Measurements from ENCODE around the gene FRMD8. TPM values are rescaled to one million over a fixed set of nuclear protein-coding genes. Genes with fewer than 3 reads are reported as not detected.

FRMD8 gene
- total and polyA plus RNA-seq, 9 of the 15 experiments (the other 6 are each of a cell fraction or from before 2014, with no cell fraction given) = 4.5 to 54.5 (median 15.8) TPM

GRCh38 chr11:65354265-65355012 is 32.0 kb upstream of the FRMD8 start, which contains the start of gene TIGD3 (continued):
- TF ChIP-seq SFPQ (IDR thresholded peaks at IDR 0.05; ENCODE audit: low read depth, low read length) (no peak), SREBF1 (IDR thresholded peaks at IDR 0.05; ENCODE audit: borderline replicate concordance, low read depth, low read length) (no peak), ZNF407 (IDR thresholded peaks at IDR 0.05; ENCODE audit: low read depth) (no peak), HLTF (IDR thresholded peaks at IDR 0.05) (no peak), POLR2H (tag; IDR thresholded peaks at IDR 0.05; ENCODE audit: low read depth) (no peak), ZKSCAN3 (CRISPR knock-in tag; IDR thresholded peaks at IDR 0.05) (no peak), EP300 (IDR thresholded peaks at IDR 0.05; ENCODE audit: low read length) (no peak), LCOR (CRISPR knock-in tag; IDR thresholded peaks at IDR 0.05) (no peak), ZNF584 (CRISPR knock-in tag; IDR thresholded peaks at IDR 0.05; ENCODE audit: low read depth) (no peak), GTF2F1 (IDR thresholded peaks at IDR 0.05; ENCODE audit: low read depth, low read length) (no peak), SPI1 (IDR thresholded peaks at IDR 0.05; ENCODE audit: borderline replicate concordance, low read depth, low read length) (peak; percentile 49; the same call in 1 of the 2 replicates), BRF1 (IDR thresholded peaks at IDR 0.05; ENCODE audit: borderline replicate concordance, extremely low read depth, insufficient read length) (no peak), ZNF121 (CRISPR knock-in tag; conservative IDR thresholded peaks at IDR 0.05) (no peak), CHD4 (IDR thresholded peaks at IDR 0.05; ENCODE audit: insufficient read depth, insufficient replicate concordance, low read depth, low read length, poor library complexity, severe bottlenecking) (no peak), SMARCA5 (IDR thresholded peaks at IDR 0.05) (no peak), BDP1 (IDR thresholded peaks at IDR 0.05; ENCODE audit: insufficient read depth, insufficient read length) (no peak), HDAC1 (IDR thresholded peaks at IDR 0.05) (peak in 1 of 2 experiments; percentile 70; a peak in 2 of 4 replicates), SAP30 (IDR thresholded peaks at IDR 0.05; ENCODE audit: borderline replicate concordance, insufficient read depth, low read depth, low read length, poor library complexity, severe bottlenecking) (no peak)

Measured in K562 (cell line).